HG03432 (cell line): ENCODE results near the gene ATM.
A peak's percentile ranks its signal among the peaks of the same experiment; 100 is the strongest.
"Not testable (repeated sequence)": the region's sequence is repeated elsewhere in the genome, so short reads cannot be mapped to it uniquely, and the experiment has no call there.

ENCODE experiments used
- ATAC-seq: cut with Tn5 transposase; IDR thresholded peaks from one replicate; pipeline ENCODE4 v1.9.1; 2021; ENCODE audit warnings: mild to moderate bottlenecking, moderate library complexity; ENCODE audit not compliant: unreplicated experiment

ATM gene

GRCh38 chr11:108369064-108369463 is 146.2 kb downstream of the ATM start:
- no peak for ATAC-seq

- ATAC-seq = no peak
Measured at GRCh38 chr11:108370315-108370714, 147.4 kb downstream of the ATM start.

GRCh38 chr11:108370990-108371389 is 148.1 kb downstream of the ATM start:
- no peak for ATAC-seq

- ATAC-seq = not testable (repeated sequence)
Measured at GRCh38 chr11:108373505-108373904, 150.6 kb downstream of the ATM start.

GRCh38 chr11:108388576-108388975 is 165.7 kb downstream of the ATM start:
- ATAC-seq = no peak

GRCh38 chr11:108392353-108392752 is 169.5 kb downstream of the ATM start:
- ATAC-seq = no peak

- ATAC-seq = no peak
Measured at GRCh38 chr11:108393046-108393445, 170.2 kb downstream of the ATM start.

GRCh38 chr11:108394744-108395284 is 171.9 kb downstream of the ATM start:
- no peak for ATAC-seq

- not testable (repeated sequence) for ATAC-seq
Measured at GRCh38 chr11:108396672-108397071, 173.8 kb downstream of the ATM start.

GRCh38 chr11:108398439-108398838 is 175.6 kb downstream of the ATM start:
- no peak for ATAC-seq

- no peak for ATAC-seq
Measured at GRCh38 chr11:108402241-108402640, 179.4 kb downstream of the ATM start.

GRCh38 chr11:108403052-108403451 is 180.2 kb downstream of the ATM start:
- no peak for ATAC-seq

GRCh38 chr11:108405706-108406105 is 182.8 kb downstream of the ATM start:
- no peak for ATAC-seq

GRCh38 chr11:108414958-108415357 is 192.1 kb downstream of the ATM start:
- ATAC-seq = no peak

- peak; percentile 51 for ATAC-seq
Measured at GRCh38 chr11:108417551-108417950, 194.7 kb downstream of the ATM start.
